ENCODE measurements around the gene MAML3. TPM values are rescaled to one million over a fixed set of nuclear protein-coding genes. Genes with fewer than 3 reads are reported as not detected.

MAML3 gene
- total and polyA plus RNA-seq, 2 experiments from 2014 or later = 4.1 to 11.2 TPM

DNA sequence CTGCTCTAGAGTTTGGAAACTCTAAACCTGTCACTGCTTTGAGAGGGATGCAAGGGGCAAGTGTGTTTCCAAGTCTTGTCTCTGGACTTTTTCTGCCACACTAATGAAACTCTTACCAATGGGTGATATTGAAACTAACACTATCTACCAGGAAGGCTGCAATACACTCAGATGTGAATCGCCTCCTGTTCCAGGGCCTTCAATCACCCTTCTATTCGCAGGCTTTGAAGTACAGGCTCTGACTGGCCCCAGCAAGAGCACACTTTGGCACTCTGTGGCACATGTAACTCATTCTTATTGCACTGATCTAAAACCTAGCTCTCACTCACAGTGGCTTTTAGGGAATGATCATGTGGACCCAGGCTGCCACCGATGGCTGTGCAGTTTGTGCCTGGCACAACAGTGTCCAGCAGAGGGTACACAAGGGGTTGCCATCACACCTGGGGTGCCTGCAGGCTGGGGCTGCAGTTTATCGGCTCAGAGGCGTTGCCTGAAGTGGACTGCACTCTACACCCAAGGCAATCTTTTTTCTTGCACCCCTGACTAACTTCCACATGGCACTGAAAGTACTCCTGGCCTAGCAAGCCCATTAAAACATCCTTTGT is 277.5 kb downstream of the MAML3 start:
- H3K9me2 ChIP-seq (replicated peaks; ENCODE audit: insufficient read depth) = no peaks in the 10 kb centered on the region
- no peak overlapping the region for H2AFZ ChIP-seq
- H3K79me2 ChIP-seq = peaks cover 3% of the 10 kb centered on the region
- no peak overlapping the region for H3K4me2 ChIP-seq
- WGBS (ENCODE audit: low lambda C conversion rate, missing lambda C conversion rate) = 77% methylated on average over 5 of the region's 5 CpGs
- no peak for TF ChIP-seq EZH2 (IDR thresholded peaks at IDR 0.05; ENCODE audit: borderline replicate concordance)
- TF ChIP-seq EZH2phosphoT487 (IDR thresholded peaks at IDR 0.05; ENCODE audit: low read depth, severe bottlenecking, unreplicated experiment) = no peak
- TF ChIP-seq, protein P1, sequence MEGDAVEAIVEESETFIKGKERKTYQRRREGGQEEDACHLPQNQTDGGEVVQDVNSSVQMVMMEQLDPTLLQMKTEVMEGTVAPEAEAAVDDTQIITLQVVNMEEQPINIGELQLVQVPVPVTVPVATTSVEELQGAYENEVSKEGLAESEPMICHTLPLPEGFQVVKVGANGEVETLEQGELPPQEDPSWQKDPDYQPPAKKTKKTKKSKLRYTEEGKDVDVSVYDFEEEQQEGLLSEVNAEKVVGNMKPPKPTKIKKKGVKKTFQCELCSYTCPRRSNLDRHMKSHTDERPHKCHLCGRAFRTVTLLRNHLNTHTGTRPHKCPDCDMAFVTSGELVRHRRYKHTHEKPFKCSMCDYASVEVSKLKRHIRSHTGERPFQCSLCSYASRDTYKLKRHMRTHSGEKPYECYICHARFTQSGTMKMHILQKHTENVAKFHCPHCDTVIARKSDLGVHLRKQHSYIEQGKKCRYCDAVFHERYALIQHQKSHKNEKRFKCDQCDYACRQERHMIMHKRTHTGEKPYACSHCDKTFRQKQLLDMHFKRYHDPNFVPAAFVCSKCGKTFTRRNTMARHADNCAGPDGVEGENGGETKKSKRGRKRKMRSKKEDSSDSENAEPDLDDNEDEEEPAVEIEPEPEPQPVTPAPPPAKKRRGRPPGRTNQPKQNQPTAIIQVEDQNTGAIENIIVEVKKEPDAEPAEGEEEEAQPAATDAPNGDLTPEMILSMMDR (IDR thresholded peaks at IDR 0.05; ENCODE audit: poor library complexity) = no peak
- no peak overlapping the region for H3K27ac ChIP-seq
- H3K9me3 ChIP-seq (ENCODE audit: low read depth) = no peaks in the 10 kb centered on the region
- DNase-seq (ENCODE audit: low spot score) = no peak
- no peaks in the 10 kb centered on the region for H3K4me1 ChIP-seq (ENCODE audit: insufficient read depth)
- H4K20me1 ChIP-seq (ENCODE audit: insufficient read depth, poor library complexity, severe bottlenecking) = no peaks in the 10 kb centered on the region
- H3K4me3 ChIP-seq = no peak overlapping the region
- no peaks in the 10 kb centered on the region for H3K27me3 ChIP-seq
- H3K36me3 ChIP-seq (replicated peaks; ENCODE audit: insufficient read depth, low read depth) = no peaks in the 10 kb centered on the region

DNA sequence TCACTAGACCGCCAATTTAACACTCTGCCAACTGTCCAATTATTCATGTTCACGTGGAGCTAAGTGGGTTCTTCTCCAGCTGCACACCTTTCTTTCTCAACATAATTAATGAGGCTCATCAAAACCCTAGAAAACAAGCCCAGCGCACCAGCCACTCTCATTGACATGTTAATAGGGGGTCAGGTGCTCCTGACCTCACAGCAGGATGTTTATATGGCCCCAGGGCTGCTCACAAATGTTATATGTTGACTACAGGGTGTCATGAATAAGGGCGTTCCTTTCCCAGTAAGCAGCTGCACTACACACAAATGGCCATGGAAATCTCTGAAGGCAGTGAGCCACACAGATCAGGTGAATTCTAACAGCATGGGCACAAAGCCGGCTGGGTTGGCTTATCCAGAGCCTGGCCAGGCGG is 278.6 kb downstream of the MAML3 start:
- H3K9me2 ChIP-seq (replicated peaks; ENCODE audit: insufficient read depth) = no peaks in the 10 kb centered on the region
- no peak overlapping the region for H3K27ac ChIP-seq
- DNase-seq (ENCODE audit: low spot score) = no peak
- 73% methylated on average over 6 of the region's 6 CpGs for WGBS (ENCODE audit: low lambda C conversion rate, missing lambda C conversion rate)
- H3K36me3 ChIP-seq (replicated peaks; ENCODE audit: insufficient read depth, low read depth) = no peaks in the 10 kb centered on the region
- H2AFZ ChIP-seq = no peak overlapping the region
- H4K20me1 ChIP-seq (ENCODE audit: insufficient read depth, poor library complexity, severe bottlenecking) = no peaks in the 10 kb centered on the region
- no peaks in the 10 kb centered on the region for H3K27me3 ChIP-seq
- no peak for TF ChIP-seq EZH2phosphoT487 (IDR thresholded peaks at IDR 0.05; ENCODE audit: low read depth, severe bottlenecking, unreplicated experiment)
- TF ChIP-seq, protein P1 (IDR thresholded peaks at IDR 0.05; ENCODE audit: poor library complexity) = no peak
- no peak for TF ChIP-seq EZH2 (IDR thresholded peaks at IDR 0.05; ENCODE audit: borderline replicate concordance)
- H3K4me1 ChIP-seq (ENCODE audit: insufficient read depth) = no peaks in the 10 kb centered on the region
- peaks cover 3% of the 10 kb centered on the region for H3K79me2 ChIP-seq
- H3K4me2 ChIP-seq = no peak overlapping the region
- H3K4me3 ChIP-seq = no peak overlapping the region
- H3K9me3 ChIP-seq (ENCODE audit: low read depth) = no peaks in the 10 kb centered on the region

DNA sequence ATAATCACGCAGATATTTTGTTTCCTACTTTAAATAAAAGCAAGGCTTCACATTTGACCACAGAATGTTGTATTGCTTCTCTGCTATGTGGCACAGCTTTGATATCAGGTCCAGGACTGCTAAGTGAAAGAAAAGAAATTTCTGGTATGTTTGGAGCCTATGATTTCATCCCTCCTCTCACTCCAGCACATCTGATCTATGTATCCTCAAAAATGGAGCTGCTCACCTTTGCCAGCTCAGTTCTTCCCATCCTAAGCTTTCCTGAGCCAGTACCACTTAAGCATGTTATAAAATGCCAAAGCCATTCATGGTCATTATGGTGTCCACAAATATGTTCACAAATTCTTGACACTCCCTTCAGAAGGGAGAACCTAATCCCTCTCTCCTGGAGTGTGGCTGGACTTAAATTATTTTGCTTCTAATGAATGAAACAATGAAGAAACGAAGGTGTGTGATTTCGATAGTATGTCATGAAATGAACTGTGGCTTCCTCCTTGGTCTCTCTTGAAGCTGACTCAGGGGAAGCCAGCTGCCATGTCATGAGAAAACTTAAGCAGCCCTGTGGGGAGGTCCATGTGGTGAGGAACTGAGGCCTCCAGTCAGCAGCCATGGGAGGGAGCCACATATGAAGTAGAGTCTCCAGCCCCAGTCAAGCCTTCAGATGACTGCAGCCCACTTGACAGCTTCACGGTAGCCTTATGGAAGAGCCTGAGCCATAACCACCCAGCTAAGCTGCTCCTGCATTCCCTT is 280.7 kb downstream of the MAML3 start:
- H3K4me1 ChIP-seq (ENCODE audit: insufficient read depth) = no peaks in the 10 kb centered on the region
- H3K4me2 ChIP-seq = no peak overlapping the region
- H3K27me3 ChIP-seq = no peaks in the 10 kb centered on the region
- H3K79me2 ChIP-seq = no peaks in the 10 kb centered on the region
- H3K36me3 ChIP-seq (replicated peaks; ENCODE audit: insufficient read depth, low read depth) = no peaks in the 10 kb centered on the region
- H3K27ac ChIP-seq = no peak overlapping the region
- TF ChIP-seq, protein P1 (IDR thresholded peaks at IDR 0.05; ENCODE audit: poor library complexity) = no peak
- TF ChIP-seq EZH2 (IDR thresholded peaks at IDR 0.05; ENCODE audit: borderline replicate concordance) (no peak), EZH2phosphoT487 (IDR thresholded peaks at IDR 0.05; ENCODE audit: low read depth, severe bottlenecking, unreplicated experiment) (no peak)
- H3K9me3 ChIP-seq (ENCODE audit: low read depth) = no peaks in the 10 kb centered on the region
- no peaks in the 10 kb centered on the region for H4K20me1 ChIP-seq (ENCODE audit: insufficient read depth, poor library complexity, severe bottlenecking)
- H3K9me2 ChIP-seq (replicated peaks; ENCODE audit: insufficient read depth) = no peaks in the 10 kb centered on the region
- no peak for DNase-seq (ENCODE audit: low spot score)
- no peak overlapping the region for H3K4me3 ChIP-seq
- H2AFZ ChIP-seq = no peak overlapping the region
- 91% methylated on average over 4 of the region's 4 CpGs for WGBS (ENCODE audit: low lambda C conversion rate, missing lambda C conversion rate)

Measured in hepatocyte (in vitro differentiated cells).